GM21825 (cell line): ENCODE measurements around the gene GATA5.

ENCODE experiments used
- ATAC-seq: cut with Tn5 transposase; IDR thresholded peaks from one replicate; pipeline ENCODE4 v1.9.1; 2021; ENCODE audit warnings: mild to moderate bottlenecking, moderate library complexity; ENCODE audit not compliant: unreplicated experiment

GATA5 gene

GRCh38 chr20:62473717-62474603 lies 1.8 kb downstream of the GATA5 start:
- ATAC-seq, result no peak

DNA sequence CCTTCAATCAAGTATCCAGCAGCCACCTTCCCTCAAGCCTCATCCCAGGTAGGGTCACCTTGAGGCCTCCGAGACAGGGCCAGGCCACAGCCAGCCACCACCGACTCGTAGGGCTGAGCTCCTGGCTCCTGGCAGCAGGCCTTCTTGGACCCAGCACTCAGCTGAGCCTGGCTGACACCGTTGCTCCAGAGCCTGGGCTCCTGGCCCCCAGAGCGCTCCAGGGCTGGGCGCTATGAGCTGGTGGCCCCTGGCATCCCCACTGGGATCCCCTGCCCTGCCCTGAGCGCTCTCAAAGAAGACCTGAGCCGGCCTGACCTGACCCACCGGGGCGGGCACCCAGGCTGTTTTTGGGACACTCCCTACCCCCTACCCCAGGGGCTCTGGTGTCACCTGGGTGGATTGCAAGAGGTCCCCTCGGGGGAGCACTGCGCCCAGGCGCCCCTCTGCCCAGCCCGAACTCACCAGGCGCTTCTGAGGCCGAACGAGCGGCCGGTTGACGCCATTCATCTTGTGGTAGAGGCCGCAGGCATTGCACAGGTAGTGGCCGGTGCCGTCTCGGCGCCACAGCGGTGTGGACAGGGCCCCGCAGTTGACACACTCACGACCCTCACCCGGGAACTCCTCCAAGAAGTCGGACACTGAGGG lies 2.7 kb downstream of the GATA5 start:
- no peak for ATAC-seq

- no peak for ATAC-seq
Measured at GRCh38 chr20:62472138-62472940, 3.5 kb downstream of the GATA5 start.

DNA sequence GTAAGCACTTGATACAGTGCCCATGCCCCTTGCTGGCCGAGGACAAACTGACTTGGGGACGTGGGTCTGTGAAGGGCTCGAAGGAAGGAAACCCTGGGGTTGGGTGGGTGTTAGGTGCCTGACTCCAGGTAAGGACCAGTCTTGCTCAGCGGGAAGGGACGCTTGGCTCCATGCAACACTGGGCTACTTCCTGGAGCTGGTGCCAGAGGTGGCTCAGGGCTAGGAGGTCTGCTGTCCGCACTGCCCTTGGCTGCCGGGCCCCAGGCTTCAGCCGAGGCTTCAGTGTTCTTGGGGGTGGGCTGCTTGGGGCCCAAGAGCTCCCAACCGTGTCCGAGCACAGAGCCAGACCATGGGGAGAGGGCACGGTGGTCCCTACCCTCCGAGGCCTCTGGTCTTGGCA lies 5.3 kb downstream of the GATA5 start:
- no peak for ATAC-seq

- no peak for ATAC-seq
Measured at GRCh38 chr20:62470001-62470400, 5.8 kb downstream of the GATA5 start.

DNA sequence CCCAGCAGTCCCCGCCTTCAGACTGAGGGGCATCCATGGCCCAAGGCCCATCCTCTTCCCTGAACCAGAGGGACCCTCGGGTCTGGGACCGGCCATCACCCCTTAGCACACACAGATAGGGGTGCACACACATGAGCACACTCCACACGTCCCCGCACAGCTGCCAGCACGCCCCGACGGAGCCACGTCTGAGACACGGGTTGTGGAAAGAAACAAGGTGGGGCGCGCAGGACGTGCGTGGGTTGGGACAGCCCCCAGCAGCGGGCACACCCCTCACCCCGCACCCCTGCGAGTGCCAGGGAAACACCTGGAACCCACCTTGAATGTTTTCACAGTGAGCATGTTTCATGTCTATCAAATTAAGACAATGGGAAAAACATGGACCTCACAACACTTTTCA lies 6.4 kb downstream of the GATA5 start:
- ATAC-seq, result no peak

DNA sequence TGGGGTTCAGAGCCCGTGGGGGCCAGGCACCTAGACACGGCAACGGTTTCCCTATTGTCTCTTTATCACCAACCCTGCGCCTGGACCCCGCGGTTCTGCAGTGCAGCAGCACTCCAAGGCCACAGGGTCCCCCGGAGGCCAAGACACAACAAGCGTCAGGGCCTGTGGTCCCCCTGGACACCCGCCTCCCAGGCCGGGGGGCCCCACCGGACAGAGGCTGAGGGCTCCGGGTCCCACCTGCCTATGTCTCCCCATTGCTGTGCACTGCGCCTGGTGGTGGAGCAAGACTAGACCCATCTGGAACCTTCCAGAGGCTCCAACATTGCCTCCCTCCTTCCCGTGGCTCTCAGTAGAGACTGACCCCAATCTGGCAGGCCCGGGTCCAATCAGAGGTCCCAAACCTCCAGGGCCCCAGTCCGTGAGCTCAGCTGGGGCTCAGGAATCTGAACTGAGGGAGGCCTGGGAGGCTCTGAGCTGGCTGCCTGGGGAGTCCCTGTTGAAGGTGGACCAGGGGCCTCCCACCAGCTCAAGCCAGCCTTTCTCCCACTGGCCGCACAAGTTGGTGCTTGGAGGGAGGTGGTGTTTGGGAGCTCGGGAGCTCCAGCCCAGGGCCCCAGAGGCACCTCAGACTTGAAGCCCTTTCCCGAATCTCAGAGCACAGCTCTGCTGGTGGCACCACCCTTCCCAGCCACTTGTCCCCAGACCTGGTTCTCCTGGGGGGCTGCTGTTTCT lies 8.8 kb downstream of the GATA5 start:
- ATAC-seq, result no peak

GRCh38 chr20:62466072-62466760 lies 9.6 kb downstream of the GATA5 start:
- no peak for ATAC-seq

DNA sequence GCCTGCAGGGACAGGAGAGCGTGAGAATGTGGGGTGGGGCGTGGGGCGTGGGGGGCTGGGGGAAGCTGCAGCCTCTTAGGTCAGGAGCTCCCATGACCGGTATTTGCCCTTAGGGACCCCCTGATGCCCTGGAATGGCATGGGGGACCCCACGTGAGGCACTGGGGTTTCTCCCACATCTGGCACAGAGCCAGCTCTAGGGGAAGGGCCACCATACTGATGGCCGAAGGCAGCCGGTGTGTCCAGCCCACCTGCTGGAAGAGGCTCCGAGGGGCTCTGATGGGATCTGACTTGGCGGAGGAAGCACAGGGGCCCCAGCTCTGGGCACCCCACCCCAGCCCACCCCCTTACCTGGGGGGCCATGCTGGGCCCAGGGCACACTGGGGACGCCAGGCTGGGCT lies 10.8 kb downstream of the GATA5 start:
- no peak for ATAC-seq

GRCh38 chr20:62464425-62464770 lies 11.4 kb downstream of the GATA5 start:
- no peak for ATAC-seq

- ATAC-seq, result no peak
Measured at GRCh38 chr20:62463651-62464424, 12.0 kb downstream of the GATA5 start.

DNA sequence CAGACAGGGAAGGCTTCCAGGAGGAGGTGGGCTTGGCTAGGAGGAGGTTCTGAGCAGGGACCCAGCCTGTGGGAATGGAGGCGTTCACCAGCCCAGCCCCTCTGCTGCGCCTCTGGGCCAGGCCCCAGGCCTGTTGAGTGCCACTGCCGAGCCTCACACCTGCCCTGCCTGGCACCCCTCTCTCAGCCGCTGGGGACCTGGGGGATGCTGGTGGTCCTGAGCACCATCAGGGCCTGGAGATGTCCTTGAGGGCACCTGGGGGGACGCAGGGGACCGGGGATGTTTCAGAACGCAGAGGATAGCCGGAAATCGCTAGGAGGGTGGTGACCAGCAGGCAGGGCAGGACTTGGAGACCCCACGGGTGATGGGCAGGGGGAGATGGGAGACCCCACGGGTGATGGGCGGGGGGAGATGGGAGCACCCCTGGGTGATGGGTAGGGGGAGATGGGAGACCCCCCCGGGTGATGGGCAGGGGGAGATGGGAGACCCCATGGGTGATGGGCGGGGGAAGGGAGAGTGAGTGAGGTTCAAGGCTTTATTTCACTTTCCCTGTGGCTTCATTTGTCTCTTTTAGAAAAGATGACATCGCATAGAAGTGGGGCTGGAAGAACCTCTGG lies 12.7 kb downstream of the GATA5 start:
- no peak for ATAC-seq

- no peak for ATAC-seq
Measured at GRCh38 chr20:62461834-62462233, 14.0 kb downstream of the GATA5 start.

DNA sequence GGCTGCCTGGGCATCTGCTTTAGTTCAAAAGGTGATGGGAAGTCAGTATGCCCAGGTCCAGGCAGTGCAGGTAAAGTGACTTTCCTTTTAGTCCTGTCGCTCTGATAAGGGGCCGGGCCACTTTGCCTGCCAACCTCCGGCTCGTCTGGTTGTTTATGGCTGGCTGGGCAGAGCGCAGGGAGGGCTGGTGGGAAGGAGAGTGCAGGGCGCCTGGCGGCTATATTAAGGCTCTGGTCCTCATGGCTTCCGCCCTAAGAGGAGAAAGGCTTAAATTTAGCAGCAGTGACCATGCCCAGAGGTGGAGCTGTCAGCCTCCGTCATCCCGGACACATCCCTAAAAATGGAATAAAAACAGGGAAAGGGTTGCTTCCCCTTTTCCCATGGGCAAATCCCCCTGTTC lies 14.6 kb downstream of the GATA5 start:
- ATAC-seq, result no peak

DNA sequence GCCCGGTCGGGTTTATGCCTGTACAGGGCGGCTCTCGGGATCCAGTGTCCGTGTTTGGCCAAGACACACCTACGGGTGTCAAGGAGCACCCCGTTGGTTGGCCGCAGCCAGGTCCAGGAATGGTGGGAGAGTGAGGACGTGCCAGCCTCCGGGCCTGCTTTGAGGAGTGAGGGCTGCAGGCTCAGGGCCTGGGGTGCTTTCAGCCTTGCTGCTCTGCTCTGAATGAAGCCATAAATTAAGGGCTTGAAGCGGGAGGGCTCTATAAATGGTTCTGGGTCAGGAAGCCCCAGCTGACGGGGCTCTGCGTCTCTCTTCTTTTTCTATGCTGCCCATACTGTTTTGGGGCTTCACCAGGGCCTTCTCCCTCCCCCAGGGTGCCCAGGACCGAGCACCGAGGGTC lies 15.1 kb downstream of the GATA5 start:
- no peak for ATAC-seq

- ATAC-seq, result no peak
Measured at GRCh38 chr20:62459488-62459887, 16.3 kb downstream of the GATA5 start.

DNA sequence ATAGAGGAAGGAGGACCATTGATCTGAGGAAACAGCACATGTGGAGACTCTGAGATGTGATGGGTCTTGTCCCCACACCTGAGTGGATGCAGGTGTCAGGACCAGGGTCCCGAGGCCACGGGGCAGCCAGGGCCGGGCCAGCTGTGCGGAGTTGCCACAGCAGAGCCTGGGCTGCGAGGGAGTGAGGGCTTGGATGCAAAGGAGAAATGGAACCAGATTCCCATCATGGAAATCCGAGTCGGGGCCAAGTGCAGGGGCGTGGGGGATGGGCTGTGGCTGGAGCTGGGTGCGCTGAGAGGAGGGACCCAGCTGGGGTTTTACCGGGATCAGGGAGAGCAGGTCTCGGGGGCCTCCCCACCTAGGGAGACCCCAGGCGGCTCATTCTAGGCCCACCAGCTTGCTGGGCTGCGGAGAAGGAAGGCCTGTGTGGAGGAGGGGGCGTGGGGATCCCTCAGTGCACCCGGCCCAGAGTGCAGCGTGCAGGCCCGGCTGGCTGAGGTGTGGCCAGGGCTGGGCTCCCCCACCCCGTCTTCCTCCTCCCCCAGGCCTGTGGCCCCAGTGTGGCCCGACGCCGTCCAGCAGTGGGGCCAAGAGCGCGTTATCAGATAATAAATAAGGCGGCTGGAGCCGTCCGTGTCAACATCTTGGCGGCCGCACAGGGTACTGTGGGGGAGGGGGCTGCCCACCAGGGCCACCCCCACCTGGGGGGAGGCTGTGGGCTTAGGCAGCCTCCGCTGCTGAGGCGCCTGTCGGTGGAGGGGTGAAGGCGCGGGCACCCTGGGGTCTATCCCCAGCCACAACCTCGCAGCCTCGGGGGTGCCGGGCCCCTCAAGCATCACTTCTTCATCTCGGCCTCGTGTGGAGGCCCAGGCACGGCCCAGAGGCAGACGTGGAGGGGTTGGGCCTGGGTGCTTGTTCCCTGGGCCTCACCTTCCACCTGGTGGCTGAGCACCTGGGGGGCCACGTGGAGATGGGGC lies 17.2 kb downstream of the GATA5 start:
- no peak for ATAC-seq

- no peak for ATAC-seq
Measured at GRCh38 chr20:62457831-62458230, 18.0 kb downstream of the GATA5 start.
